GM18511 (cell line): ENCODE data around the gene CACNG1.
"Not testable (repeated sequence)": the region's sequence is repeated elsewhere in the genome, so short reads cannot be mapped to it uniquely, and the experiment has no call there.

Source experiments
- ATAC-seq: cut with Tn5 transposase; IDR thresholded peaks from one replicate; pipeline ENCODE4 v1.9.1; 2021; ENCODE audit warnings: mild to moderate bottlenecking, moderate library complexity; ENCODE audit not compliant: unreplicated experiment

Gene CACNG1

DNA sequence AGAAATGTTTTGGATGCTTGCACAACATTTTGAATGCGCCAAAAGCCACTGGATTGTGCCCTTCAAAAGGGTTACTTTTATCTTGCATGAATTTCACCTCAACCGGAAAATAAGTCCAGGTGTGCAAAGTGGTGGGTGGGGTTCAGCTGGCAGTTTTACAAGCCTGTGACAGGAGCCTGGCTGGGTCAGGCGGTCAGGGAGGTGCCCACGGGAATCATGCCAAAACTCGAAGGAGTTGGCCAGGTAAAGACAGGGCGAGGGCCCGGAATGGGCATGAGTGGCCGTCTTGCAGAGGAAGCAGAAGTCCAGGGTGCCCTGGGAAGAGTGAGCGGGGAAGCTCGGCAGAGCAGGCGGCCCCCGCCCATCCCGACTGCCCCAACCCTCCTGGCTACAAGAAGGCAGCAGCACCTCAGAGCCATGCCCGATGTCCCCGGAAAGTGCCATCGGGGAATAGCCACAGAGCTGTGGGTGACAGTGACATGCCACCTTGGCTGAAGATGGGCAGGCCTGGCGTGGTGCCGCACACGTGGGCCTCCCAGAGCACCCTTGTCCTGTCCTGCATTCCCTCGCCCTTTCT, 19.1 kb upstream of the CACNG1 start:
- no peak for ATAC-seq

GRCh38 chr17:67026341-67026740, 18.0 kb upstream of the CACNG1 start:
- no peak for ATAC-seq

DNA sequence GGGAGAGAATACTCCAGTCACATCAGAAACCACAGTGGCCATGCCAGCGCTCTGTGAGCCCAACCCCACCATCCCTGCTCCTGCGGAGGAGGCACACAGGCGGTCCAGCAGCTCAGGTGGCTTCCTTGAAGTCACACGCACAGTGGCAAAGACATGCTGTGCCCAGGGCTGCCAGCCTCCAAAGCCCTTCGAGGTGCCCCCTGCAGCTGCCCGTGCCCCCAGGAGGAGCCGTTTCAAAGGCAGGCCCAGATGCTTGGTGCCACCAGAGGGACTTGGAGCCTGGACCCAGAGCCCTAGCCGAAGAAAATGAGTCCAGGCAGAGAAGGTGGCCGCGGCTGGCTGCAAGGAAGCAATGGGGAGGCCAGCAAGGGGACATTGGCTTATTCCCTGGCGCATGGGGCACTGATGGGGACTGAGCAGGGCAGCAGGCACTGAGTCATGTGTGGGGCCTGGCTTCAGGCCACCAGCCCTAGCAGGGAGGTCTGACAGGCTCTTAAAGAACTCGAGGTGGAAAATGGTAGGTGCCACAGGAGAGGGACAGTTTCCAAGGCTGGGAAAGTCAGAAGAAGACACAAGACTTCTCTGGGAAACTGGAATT, 17.2 kb upstream of the CACNG1 start:
- no peak for ATAC-seq

- no peak for ATAC-seq
Observed at GRCh38 chr17:67030641-67031040, 13.7 kb upstream of the CACNG1 start.

DNA sequence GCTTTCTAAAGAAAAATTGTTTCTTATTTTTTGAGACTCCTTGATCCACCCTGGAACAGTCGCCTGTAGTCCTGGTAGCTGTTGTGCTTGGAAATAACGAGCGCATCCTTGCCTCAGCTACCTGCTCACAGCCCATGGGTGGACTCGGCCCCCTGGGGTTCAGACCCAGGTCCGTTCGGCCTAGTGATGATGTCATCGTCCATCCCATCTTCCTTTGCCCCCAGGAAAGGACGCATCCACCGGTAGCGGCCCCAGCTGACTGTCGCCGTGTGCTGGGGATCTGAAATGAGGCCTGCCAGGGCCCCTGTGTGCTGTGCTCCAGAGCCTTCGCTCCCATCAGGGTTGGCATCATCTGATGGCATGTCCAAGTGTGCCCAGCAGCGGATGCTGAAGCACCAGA, 12.0 kb upstream of the CACNG1 start:
- ATAC-seq: no peak

DNA sequence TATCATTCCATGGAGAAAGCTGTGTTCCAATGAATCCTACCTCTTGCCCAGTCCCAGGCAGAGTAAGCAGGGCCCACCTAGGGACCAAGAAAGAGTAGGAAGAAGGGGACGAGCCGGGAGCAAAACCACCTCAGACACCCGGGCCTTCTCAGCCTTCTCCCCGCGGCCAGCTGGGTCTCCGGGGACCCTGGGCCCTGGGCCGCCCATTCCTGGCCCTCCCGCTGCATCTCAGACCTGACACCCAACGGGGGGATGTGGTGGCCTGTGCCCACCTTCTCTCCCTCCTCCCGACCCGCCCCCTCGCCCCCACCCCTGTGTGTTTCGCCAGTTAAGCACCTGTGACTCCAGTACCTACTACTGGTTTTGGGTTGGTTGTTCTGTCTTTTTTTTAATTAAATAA, 11.4 kb upstream of the CACNG1 start:
- ATAC-seq: no peak

GRCh38 chr17:67033613-67034012, 10.7 kb upstream of the CACNG1 start:
- ATAC-seq: no peak

- ATAC-seq: peak; percentile 83
Observed at GRCh38 chr17:67035131-67036083, 8.9 kb upstream of the CACNG1 start.

DNA sequence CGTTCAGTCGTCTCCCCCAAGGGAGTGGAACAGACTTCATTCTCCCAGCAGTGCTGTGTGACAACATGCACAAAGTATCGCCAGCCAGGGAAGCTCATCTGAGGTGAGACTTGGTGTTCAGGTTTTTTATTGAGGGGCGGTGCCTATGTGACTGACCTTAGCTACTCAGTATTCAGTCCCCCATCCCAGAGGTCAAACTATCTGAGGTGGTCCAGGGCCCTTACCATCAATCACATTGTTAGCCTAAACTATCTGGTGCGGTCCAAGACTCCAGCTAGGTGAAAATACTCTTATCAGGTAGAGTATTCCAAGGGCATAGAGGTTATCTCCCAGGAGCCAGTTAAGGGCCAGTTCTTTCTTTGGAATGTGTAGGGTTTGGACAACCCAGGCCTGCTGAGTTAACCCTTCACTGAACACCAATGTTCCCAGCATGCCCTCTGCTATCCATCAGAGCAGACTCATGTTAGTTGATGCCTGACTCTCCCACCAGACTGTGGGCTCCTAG, 5.4 kb upstream of the CACNG1 start:
- ATAC-seq: no peak

- no peak for ATAC-seq
Observed at GRCh38 chr17:67040652-67041051, 3.7 kb upstream of the CACNG1 start.

DNA sequence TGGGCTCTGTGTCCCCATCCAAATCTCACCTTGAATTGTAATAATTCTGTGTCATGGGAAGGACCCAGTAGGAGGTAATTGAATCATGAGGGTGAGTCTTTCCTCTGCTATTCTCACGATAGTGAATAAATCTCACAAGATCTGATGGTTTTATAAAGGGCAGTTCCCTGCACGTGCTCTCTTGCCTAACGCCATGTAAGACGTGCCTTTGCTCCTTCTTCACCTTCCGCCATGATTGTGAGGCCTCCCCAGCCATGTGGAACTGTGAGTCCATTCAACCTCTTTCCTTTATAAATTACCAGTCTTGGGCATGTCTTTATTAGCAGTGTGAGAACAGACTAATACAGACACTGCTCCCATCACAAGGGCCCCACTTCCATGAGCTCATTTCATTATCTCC, 3.2 kb upstream of the CACNG1 start:
- ATAC-seq: not testable (repeated sequence)

GRCh38 chr17:67041531-67041930, 2.8 kb upstream of the CACNG1 start:
- no peak for ATAC-seq

GRCh38 chr17:67041941-67042899, 2.1 kb upstream of the CACNG1 start:
- ATAC-seq: no peak

GRCh38 chr17:67043283-67043682, 1.1 kb upstream of the CACNG1 start:
- ATAC-seq: no peak

DNA sequence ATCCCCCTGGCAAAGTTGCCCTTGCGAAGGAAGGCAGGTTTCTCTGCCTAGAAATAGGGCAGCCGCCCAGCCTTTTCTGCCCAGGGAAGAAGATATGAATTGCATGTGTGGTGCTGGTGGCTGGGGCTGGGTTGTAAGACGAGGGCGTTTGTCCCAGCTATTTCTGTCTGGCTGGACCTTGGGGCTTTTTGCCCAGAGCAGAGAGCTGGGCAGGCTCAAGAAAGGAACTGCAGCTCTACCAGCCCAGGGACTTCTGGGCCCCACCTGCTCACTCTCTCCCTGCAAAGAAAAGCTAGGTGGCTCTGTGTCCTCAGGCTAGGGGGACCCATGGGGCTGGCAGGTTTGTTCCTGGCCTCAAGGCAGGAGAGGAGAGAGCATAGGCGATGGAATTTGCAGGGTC, 586 bp downstream of the CACNG1 start:
- ATAC-seq: no peak

GRCh38 chr17:67046398-67046797, 2.0 kb downstream of the CACNG1 start:
- no peak for ATAC-seq

DNA sequence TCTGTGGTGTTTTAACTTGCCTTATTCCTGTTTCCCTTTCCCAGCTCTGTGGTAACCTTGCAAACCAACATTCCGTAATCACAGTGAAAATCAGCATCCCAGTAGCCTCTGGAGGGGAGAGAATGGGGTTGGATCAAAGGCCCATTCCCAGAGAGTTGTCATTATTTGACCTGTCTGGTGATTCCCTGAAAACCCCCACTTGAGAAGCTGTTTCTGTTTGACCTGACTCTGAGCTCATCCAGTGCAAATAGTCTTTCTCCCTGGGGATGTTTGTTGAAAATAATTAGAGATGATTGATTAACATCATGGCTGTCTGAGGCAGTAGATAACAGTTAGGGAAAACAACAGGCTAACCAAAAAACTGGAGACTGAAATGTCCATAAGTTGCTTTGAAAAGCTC, 3.0 kb downstream of the CACNG1 start:
- no peak for ATAC-seq

DNA sequence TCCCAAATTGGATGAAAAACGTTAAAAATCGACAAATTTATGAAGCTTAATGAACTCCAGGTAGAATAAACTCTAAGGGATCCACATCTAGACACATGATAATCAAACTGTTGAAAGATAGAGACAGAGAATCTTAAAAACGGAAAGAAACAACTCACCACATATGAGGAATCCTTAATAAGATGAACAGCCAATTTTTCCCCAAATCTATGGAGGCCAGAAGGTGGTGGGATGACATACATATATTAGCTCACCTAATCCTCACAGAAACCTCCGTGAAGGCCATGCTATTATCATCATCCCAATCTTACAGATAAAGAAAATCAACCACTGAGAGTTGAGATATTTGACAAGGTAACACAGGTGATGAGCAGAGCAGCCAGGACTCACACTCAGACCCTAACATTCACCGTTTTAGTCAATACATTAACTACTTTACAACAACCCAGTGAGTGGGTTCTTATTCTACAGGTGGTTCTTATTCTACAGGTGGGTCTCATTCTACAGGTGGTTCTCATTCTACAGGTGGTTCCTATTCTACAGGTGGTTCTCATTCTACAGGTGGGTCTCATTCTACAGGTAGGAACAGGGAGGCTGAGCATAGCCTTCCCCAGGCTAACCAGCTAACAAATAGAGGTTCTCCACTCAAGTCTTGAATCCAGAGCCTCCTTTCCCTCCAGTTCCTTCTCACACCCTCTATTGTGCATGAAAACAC, 4.8 kb downstream of the CACNG1 start:
- ATAC-seq: no peak

- no peak for ATAC-seq
Observed at GRCh38 chr17:67050066-67050465, 5.7 kb downstream of the CACNG1 start.
